Endothelial cell of umbilical vein (primary cell): ENCODE data around the gene FAM219A.

Experiments used
- EZH2 ChIP-seq: IDR thresholded peaks from 2 replicates; pipeline ENCODE4 v1.6.1; 2012; ENCODE audit warnings: borderline replicate concordance, low read depth, mild to moderate bottlenecking, moderate library complexity, low read length, inconsistent platforms; ENCODE audit not compliant: severe bottlenecking
- TF ChIP-seq, protein P1 (sequence below), 2 donors: IDR thresholded peaks; 1 replicate in 1 of 2; 2 replicates in 1 of 2; pipeline ENCODE4 v1.5.1; 2011; ENCODE audit warnings: low read length in 2 of 2, mild to moderate bottlenecking in 2 of 2, moderate library complexity in 2 of 2, control low read depth in 1 of 2, inconsistent platforms in 1 of 2, low read depth in 1 of 2; ENCODE audit not compliant: insufficient read depth in 1 of 2; ENCODE audit errors: extremely low read depth in 1 of 2

DNA sequence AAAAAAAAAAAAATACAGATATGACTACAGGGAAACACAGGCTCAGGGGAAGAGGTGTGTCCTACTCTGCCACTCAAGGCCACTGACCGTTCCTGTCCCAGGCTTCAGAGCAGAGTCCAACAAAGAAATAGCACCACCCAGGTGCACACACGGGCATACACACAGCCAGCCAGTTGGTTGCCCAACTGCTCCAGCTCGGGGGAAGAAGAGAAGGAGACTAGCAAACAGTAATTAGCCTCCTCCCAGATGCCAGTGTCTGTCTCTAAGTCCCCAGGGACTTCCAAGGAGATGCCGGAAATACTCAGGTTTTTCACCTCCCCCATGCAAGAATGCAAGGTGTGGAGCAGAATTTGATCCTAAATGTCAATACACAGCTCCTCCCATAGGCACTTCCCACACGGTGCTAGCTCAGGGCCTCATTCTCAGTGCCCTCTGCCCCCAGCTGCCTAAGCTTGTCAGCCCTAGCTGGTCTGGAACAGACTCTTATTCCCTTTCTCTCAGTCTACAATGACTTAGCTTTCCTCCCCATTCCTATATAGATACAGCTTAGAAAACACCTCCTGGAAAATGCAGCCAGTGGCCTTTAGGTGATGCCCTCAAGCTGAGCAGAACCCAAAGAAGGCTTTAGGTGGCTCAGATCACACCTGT, 83.3 kb downstream of the FAM219A start:
- TF ChIP-seq, protein P1, sequence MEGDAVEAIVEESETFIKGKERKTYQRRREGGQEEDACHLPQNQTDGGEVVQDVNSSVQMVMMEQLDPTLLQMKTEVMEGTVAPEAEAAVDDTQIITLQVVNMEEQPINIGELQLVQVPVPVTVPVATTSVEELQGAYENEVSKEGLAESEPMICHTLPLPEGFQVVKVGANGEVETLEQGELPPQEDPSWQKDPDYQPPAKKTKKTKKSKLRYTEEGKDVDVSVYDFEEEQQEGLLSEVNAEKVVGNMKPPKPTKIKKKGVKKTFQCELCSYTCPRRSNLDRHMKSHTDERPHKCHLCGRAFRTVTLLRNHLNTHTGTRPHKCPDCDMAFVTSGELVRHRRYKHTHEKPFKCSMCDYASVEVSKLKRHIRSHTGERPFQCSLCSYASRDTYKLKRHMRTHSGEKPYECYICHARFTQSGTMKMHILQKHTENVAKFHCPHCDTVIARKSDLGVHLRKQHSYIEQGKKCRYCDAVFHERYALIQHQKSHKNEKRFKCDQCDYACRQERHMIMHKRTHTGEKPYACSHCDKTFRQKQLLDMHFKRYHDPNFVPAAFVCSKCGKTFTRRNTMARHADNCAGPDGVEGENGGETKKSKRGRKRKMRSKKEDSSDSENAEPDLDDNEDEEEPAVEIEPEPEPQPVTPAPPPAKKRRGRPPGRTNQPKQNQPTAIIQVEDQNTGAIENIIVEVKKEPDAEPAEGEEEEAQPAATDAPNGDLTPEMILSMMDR (IDR thresholded peaks at IDR 0.05; ENCODE audit: extremely low read depth in 1 of 2, insufficient read depth in 1 of 2, low read depth in 1 of 2, low read length in 2 of 2), result no peak
- no peak for TF ChIP-seq EZH2
